HG03521 (cell line): ENCODE results near the gene FAM83D.

ENCODE experiments used
- ATAC-seq: cut with Tn5 transposase; IDR thresholded peaks from one replicate; pipeline ENCODE4 v1.9.1; 2021; ENCODE audit warnings: mild to moderate bottlenecking, moderate library complexity; ENCODE audit not compliant: unreplicated experiment

FAM83D gene

DNA sequence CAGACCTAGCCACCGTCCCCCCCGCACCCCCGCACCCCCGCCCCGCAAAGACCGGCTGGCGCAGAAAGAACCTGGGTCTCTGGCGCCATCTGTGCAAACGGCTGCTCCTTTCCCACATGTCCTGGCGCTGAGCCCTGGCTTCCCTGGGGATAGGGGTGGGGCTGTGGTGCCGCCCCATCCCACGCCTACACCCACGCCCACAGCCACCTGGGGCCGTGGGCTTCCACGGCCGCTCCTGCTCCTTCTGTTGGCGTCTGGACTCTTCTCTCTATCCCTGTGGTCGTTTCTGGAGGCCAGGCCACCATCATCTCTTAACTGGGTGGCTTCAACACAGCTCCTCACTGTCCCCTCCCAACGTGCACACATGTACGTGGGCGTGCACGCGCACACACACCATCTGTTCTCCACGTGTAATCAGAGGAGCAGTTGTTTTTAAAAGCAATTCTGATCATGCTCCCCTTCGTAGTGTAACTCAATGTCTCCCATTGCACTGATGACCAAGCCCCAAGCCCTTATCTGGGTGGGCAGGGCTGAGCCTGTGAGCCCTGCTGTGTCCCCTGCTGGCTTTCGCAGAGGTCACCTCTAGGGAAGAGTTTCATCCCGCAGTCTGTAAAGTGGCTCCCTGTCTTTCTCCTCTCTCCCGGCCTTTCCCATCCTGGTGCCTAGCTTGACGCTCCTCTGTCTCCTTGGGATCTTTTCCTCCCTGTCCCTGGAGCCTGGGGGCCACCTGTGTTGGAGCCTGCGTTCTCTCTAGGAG is 31.9 kb upstream of the FAM83D start:
- no peak for ATAC-seq

DNA sequence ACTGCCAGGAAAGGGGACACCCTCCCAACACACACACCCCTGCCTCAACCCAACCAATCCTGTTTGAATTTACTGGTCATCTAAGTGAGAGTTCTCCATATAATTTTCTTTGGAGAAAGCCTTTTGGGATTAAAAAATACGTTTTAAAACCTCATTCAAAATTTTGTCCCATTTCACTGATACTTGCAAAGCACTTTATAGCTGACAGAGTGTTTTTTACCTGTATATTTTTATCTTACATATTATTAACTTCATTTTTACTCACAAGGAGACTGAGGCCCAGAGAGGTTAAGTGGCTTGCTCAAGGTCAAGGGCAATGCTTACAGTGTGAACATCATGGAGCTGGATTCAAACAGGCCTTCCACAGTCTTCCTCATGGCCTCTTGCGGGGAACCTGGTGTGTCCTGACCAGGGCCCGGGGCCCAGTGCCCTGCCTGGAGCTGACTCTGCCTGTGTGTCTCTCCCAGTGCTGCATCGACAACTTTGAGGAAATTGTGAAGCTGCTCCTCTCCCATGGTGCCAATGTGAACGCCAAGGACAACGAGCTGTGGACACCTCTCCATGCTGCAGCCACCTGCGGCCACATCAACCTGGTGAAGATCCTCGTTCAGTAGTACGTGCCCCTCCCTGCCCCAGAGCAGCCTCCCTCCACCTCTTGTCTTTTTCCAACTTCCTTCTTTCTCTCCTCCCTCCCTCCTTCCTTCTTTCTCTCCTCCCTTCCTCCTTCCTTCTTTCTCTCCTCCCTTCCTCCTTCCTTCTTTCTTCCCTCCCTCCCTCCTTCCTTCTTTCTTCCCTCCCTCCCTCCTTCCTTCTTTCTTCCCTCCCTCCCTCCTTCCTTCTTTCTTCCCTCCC is 30.9 kb upstream of the FAM83D start:
- no peak for ATAC-seq

DNA sequence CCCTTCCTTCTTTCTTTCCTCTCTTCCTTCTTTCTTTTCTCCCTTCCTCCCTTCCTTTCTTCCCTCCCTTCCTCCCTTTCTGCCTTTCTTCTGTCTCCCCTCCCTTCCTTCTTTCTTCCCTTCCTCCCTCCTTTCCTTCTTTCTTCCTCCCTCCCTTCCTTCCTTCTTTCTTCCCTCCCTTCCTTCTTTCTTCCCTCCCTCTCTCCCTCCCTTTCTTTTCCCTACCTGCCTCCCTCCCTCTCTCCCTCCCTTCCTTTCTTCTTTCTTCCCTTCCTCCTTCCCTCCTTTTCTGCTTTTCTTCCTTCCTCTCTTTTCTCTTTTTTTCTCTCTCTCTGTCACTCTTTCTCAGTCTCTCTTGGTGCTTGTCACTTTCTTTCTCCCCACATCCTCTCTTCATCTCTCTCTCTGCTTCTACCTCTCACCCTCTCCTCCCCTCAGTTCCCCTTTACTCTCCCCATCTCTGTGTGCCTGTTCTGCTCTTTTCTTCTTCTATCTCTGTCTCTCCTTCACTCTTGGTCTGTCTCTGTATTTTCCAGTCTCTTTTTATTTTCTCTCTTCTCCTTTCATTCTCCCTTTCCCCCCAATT is 30.1 kb upstream of the FAM83D start:
- ATAC-seq = no peak

DNA sequence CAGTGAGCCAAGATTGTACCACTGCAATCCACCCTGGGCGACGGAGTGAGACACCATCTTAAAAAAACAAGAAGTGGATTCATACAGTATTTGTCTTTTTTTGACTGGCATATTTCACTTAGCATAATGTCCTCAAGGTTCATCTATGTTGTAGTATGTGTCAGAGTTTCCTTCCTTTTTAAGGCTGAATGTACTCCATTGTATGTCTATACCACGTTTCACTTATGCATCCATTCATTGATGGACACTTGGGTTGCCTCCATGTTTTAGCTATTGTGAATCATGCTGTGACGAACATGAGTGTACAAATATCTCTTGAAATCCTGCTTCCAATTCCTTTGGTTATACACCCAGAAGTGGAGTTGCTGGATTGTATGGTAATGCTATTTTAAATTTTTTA is 28.9 kb upstream of the FAM83D start:
- ATAC-seq = no peak

DNA sequence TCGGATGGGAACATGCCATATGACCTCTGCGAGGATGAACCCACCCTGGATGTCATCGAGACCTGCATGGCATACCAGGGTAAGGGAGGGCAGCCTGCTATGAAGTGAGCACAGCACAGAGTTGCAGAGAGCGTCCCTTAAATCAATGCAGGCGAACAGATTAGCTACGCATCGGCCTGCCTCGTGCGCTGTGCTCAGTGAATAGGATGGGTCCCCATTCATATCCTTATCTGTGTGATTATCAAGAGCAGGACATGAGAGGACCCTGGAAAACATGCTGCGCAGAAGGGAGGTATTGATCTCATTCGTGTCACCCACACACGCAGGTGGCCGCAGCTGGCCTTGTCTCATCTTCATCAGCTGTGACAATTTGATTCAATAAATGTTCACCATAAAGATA is 25.6 kb upstream of the FAM83D start:
- no peak for ATAC-seq

DNA sequence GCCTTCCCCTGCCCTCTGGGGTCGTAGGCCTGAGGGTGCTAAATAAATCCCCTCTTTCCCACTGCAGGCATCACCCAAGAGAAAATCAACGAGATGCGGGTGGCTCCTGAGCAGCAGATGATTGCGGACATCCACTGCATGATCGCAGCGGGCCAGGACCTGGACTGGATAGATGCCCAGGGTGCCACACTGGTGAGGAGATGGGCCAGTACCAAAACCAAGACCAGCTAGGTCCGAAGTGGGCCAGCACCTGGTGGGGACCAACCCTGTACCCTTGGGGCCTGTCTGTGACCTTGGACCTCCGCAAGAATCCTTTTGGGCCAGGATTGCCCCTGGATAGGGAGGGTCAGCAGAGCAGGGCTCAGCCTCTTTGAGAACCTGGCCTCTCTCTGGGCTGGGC is 23.6 kb upstream of the FAM83D start:
- ATAC-seq = no peak

DNA sequence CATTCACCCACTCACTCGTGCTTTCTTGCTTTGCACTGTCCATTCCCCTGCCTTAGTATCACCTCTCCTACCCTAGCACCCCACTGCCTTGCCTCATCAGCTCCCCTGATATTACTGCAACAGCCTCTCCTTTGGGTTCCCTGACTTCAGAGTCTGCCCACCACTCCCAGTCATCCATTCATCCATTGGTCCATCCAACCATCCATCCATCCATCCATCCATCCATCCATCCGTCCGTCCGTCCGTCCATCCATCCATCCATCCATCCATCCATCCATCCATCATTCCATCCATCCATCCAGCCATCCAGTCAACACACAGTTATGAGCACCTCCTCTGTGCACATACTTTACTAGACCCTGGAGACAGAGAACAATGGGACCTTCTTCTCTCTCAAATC is 22.9 kb upstream of the FAM83D start:
- no peak for ATAC-seq

DNA sequence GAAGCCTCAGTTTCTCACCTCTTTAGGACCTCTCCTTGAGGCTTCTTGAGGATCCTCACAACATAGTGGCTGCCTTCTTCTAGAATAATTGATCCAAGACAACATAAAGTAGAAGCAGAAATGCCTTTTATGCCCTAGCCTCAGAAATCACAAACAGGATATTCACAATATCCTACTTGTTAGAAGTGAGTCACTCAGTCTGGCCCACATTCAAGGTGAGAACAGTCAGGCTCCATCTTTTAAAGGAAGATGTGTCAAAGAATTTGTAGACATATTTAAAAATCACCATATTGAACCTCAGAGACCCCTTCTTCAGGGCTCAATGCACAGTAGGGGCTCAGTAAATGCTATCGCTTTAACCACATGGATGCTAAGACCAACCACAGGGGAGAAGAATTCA is 20.8 kb upstream of the FAM83D start:
- no peak for ATAC-seq

DNA sequence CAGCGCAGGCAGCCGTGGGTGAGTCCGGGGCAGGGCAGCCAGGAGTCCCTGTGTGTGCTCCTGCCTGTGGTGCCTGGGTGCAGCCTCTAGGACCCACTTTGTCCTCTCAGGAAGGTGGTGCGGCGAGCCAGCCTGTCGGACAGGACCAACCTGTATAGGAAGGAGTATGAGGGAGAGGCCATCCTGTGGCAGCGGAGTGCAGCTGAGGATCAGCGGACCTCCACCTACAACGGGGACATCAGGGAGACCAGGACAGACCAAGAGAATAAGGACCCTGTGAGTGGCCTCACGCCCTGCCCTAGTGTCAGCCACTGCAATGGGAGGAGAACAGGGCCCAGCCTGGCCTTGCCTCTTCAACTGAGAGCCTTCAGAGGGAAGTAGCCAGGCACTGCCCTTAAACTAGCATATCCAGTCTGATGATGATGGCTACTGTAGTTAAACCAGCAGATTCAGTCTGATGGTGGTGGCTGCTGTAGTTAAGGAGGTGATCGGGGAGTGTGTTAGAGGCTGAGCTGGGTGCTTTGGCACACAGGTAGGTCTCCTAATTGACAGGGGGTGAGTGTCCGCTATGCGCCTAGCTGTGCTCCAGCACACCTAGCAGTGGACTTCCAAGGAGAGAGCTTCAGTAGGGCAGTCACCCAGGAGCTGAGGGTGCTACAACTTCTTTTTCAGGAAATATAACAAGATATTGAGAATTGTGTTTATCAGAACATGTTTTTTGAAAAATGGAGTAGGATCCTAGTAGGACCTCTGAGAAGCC is 18.1 kb upstream of the FAM83D start:
- no peak for ATAC-seq

DNA sequence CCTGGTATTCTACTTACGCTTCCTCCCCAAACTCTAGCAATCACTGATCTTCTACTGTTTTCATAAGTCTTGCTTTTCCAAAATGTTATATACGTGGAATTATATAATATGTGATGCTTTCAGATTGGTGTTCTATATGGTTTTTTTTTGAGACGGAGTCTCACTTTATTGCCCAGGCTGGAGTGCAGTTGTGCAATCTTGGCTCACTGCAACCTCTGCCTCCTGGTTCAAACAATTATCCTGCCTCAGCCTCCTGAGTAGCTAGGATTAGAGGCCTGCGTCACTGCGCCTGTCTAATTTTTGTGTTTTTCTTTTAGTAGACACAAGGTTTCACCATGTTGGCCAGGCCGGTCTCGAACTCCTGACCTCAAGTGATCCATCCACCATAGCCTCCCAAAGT is 10.9 kb upstream of the FAM83D start:
- no peak for ATAC-seq

DNA sequence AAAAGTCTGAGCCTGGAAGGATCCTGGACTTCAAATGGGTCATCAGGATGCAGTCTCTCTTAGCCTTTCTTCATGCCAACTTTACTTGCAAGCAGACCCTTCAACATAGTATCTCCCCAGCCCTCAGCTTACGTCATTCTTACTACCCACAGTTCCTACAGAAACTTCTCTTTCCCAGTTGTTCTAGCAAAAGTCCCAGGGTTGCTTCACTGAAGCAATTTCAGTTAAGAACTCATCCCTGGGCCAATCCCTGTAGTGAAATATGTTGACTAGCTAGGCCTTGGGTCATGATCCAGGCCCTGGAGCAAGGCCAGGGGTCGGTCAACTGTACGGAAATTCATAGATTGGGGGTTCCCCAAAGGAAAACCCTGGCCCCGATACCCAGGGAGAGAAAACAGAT is 8.6 kb upstream of the FAM83D start:
- ATAC-seq = no peak

DNA sequence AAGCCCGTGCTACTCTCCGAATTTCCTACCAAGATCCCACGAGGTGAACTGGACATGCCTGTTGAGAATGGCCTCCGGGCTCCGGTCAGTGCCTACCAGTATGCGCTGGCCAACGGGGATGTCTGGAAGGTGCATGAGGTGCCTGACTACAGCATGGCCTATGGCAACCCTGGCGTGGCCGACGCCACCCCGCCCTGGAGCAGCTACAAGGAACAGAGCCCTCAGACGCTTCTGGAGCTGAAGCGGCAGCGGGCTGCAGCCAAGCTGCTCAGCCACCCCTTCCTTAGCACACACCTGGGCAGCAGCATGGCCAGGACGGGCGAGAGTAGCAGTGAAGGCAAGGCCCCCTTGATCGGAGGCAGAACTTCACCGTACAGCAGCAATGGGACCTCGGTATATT is 8.0 kb upstream of the FAM83D start:
- no peak for ATAC-seq

DNA sequence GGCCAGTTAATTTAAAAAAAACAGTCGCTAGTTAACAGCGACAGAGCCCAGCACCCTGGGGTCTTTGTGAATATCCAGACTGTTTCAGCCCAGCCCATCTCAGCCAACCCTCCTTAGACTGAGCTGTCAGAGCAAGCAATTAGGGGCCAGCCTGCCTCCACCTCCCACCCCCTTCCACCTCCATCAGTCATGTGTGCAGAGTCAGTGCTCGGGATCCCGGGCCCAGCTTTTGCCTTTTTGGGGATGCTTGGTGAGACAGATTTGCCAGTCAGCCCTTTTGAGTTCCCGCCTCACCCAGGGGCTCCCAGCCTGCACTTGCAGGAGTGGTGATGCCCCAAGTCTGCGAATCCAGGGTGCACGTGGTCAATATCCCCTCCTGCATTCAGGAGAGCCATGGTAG is 6.5 kb upstream of the FAM83D start:
- no peak for ATAC-seq

DNA sequence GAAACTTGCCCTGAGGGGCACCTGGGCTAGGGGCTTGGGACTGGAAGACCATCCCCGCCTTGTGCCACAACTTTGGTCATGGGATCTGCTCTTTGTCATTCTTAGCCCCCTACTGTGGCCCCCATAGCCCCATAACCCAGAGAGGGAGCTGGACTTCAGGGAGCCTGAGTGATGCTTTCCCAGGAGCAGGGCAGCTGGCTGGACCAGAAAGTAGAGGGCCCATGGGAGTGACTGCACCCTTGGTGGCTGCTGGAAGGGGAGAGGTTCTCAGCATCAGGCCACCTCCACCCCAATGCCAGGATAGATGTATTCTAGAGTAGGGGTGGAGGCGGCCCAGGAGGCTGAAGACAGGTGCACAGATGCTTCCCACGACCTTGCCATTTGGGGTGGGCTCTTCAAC is 5.8 kb upstream of the FAM83D start:
- ATAC-seq = no peak

DNA sequence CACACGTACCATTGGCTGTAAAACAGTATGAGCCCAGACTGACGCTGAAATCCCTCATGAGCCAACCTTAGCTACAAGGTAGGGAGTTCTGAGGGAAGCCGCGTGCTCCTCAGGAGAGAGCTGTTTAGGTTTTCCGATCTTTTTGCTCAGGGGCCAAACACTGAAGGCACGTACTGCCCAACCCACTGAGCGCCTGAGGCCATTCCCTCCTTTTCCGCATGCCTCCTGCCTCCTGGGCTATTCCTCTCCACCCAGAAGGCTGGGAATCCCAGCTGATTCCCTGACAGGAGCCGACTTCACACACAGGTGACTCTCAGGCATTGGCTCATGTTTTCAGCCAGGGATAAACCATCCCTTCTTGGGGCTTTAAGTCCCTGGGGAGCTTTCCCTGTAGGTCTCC is 5.4 kb upstream of the FAM83D start:
- no peak for ATAC-seq

DNA sequence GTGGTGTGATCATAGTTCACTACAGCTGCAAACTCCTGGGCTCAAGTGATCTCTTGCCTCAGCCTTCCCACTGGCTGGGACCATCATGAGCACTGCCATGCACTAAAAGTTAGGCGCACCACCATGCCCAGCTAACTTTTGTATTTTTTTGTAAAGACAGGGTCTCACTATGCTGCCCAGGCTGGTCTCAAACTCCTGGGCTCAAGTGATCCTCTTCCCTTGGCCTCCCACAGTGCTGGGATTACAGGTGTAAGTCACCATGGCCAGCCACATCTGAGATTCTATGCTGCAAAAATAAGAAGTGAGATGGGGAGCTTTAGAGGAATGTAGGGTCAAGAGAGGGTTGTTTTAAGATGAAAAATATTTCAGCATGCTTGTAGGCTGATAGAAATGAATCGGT is 1.5 kb upstream of the FAM83D start:
- no peak for ATAC-seq

DNA sequence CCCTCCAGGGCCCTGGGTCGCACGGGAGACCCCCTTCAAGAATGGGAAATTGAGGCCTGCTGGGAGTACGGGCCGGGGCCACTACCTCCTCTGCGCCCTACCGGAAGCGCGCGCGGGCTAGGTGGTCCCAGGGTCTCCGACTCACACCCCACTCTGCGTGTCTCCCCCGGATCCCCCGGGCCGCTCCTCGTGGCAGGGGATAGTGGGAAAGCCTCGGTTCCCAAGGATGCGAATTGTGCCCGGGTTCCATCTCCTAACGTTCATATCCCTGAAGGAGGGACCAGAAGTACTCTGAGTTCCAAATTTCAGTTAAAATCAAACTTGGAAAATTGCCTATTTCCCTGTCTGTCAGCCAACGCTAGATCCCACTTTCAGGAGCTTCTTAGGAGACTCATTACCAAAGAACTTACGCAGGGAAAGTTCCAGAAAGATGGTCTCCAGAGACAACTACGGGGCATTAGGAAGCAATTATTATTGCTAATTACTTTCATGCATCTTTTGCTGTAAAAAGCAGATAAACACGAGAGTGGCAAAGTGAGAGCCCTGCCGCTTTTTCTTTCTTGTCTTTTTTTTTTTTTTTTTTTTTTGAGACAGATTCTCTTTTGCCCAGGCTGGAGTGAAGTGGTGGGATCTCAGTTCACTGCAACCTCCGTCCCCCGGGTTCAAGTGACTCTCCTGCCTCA is 858 bp downstream of the FAM83D start:
- ATAC-seq = no peak

DNA sequence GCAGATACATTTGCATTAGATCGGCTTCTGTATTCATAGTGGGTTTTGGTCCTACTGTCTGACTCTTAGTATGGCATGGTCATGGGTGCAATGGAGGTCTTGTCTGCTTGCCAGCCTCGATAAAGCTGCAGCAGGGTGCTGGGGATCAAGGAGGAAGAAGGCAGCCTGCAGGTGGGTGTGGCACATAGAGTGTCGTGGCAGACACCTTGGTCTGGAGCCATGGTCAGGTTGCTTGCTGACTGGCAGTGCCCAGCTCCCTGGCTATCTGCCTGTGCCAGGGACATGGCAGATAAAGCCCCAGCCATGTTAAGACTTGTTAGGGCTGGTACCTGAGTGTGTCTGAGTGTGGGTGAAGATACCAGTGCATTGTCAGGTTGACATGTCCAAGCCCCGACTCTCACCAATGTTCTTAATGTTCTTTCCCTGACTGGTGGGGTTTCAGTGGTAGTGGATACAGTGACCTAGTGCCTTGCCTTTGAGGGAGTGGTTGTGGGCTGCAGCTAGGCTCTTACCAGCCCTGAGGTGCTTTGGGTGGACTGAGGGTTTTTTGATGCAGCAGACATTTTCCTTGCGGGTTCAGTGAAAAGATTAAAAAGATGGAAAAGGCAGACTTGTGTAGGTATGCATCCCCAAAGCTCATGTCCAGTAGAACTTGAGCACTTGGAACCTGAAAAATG is 1.8 kb downstream of the FAM83D start:
- no peak for ATAC-seq

DNA sequence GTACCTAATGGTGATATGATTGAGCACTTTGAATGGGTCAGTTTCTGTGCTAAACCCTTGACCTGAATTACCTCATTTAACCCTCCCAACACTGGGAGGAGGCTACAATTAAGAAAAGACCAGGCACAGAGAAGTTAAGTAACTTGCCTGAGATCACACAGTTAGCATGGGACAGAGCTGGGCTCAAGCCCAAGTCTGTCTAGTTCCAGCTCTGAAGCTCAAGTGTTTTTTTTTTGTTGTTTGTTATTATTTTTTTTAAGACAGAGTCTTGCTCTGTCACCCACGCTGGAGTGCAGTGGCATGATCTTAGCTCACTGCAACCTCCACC is 4.0 kb downstream of the FAM83D start:
- ATAC-seq = no peak

DNA sequence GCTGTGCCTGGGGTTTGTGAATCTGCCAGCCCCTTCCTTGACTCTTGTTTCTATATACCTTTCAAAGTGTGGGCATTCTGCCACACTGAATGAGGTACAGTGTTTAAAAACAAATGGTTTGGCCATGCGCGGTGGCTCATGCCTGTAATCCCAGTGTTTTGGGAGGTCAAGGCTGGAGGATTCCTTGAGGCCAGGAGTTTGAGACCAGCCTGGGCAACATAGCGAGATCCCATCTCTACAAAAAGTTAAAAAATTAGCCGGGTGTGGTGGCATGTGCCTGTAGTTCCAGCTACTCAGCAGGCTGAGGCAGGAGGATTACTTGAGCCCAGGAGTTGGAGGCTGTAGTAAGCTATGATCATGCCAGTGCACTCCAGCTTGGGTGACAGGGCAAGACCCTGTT is 5.8 kb downstream of the FAM83D start:
- no peak for ATAC-seq
